Stimulated activated CD8-positive, alpha-beta memory T cell treated with anti-CD3 and anti-CD28 coated beads, Interleukin-15, amount 100 ng/mL, for 4 hours (primary cell): ENCODE results near the gene ITGB3BP.
A peak's percentile ranks its signal among the peaks of the same experiment; 100 is the strongest.
"Not testable (repeated sequence)": the region's sequence is repeated elsewhere in the genome, so short reads cannot be mapped to it uniquely, and the experiment has no call there.

Experiments
- DNase-seq, 2 donors: peaks; one replicate each; pipeline ENCODE4 v3.0.0-alpha.2; 2020; ENCODE audit warnings: low read depth in 2 of 2

Gene ITGB3BP, protein sequence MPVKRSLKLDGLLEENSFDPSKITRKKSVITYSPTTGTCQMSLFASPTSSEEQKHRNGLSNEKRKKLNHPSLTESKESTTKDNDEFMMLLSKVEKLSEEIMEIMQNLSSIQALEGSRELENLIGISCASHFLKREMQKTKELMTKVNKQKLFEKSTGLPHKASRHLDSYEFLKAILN

GRCh38 chr1:63522891-63523728 lies at the start of gene ITGB3BP, which contains the start of gene EFCAB7:
Gene ITGB3BP (minus strand): TSS chr1:63523225. CDS start chr1:63523133, 92 bp downstream.
Gene EFCAB7 (plus strand): TSS chr1:63523525. CDS start chr1:63525573, 2,048 bp downstream.
- peak; percentile 46 to 60 for DNase-seq

DNA sequence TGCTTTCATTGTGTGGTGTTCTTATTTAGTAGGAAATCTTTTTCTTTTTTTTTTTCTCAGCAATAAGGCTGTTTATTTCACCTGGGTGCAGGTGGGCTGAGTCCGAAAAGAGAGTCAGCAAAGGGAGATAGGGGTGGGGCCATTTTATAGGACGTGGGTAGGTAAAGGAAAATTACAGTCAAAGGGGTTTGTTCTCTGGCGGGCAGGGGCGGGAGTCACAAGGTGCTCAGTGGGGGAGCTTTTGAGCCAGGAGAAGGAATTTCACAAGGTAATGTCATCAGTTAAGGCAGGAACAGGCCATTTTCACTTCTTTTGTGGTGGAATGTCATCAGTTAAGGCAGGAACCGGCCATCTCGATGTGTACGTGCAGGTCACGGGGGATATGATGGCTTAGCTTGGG lies 49.7 kb upstream of the ITGB3BP start:
- not testable (repeated sequence) for DNase-seq

DNA sequence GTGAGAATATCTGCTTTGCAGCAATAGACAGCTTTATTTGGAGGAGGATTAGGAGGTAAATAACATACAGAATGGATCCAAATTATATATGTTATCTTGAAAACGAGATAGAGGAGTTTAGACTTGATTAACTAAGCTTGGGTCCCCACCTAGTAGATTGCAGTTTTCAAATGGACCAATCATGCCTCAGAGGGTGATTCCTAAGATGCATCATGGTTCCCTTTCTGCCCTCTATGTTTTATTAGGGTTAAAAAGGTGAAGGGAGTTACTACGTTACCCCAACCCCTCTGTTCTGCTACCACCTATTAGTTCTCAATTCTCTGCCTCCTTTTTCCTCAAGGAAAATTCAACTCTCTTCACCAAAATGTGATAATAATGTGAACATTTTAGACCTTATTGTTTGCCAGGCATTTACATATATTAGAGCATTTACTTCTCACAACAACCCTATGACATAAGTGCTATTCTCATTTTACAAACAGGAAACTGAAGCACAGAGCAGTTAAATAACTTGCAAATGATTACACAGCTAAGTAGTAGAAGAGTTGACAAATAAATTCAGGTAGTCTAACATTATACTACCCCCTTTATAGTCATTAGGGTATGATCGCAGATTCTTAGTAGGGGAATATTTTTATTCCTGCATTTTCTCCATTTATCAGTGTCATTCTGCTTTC lies 46.8 kb upstream of the ITGB3BP start:
- DNase-seq = no peak

- DNase-seq = no peak
Measured at GRCh38 chr1:63569068-63569467, 46.0 kb upstream of the ITGB3BP start.

- no peak for DNase-seq
Measured at GRCh38 chr1:63563745-63564144, 40.7 kb upstream of the ITGB3BP start.

GRCh38 chr1:63559357-63559756 lies 36.3 kb upstream of the ITGB3BP start:
- DNase-seq = no peak

DNA sequence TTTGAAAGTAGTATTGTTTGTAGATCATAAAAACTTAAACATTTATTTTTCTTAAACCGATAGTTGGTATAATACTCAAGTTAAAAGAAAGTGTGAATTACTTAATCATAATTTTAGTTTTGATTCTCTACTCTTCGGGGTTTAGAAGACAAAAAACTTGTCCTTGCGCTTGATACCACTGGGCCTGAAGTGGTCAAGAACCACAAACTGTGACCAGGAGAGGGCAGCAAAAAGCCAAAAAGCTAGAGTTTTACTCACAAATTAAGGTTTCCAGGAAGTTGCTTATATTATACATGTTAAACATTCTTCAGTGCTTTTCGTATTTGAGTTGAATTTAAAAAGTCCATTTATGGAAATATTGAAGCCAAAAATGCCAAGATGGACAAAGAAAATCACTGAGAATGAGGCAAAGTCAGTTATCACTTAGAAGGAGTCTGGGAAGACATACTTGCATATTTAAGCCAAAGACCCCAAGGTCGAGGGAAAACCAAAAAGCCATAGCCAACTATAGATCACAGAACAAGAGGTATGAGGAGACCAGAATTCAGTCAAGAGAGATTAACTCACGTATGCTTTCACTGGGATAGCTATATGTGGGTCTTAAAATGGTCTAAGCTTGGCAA lies 34.5 kb upstream of the ITGB3BP start:
- DNase-seq = no peak

GRCh38 chr1:63555480-63555879 lies 32.5 kb upstream of the ITGB3BP start:
- DNase-seq = no peak

DNA sequence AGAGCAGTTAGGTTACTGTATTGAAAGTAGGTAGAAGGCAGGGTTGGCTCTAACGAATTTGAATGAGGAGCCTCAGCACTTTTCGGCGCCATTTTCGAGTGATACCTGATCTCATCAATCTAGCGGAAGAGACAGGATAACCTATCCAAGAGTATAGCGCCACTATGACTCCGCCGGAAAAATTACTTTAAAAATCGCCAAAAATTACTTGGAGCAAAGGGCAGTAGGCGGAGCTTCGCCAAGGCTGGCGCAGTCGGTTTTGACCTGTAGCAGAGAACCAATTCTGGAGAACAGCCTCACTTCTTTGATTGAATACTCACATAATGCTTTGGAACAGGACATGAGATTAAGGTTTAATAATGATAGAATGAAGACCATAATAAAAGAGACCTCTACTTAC lies 25.9 kb upstream of the ITGB3BP start:
- DNase-seq = no peak

- DNase-seq = no peak
Measured at GRCh38 chr1:63548303-63548702, 25.3 kb upstream of the ITGB3BP start.

DNA sequence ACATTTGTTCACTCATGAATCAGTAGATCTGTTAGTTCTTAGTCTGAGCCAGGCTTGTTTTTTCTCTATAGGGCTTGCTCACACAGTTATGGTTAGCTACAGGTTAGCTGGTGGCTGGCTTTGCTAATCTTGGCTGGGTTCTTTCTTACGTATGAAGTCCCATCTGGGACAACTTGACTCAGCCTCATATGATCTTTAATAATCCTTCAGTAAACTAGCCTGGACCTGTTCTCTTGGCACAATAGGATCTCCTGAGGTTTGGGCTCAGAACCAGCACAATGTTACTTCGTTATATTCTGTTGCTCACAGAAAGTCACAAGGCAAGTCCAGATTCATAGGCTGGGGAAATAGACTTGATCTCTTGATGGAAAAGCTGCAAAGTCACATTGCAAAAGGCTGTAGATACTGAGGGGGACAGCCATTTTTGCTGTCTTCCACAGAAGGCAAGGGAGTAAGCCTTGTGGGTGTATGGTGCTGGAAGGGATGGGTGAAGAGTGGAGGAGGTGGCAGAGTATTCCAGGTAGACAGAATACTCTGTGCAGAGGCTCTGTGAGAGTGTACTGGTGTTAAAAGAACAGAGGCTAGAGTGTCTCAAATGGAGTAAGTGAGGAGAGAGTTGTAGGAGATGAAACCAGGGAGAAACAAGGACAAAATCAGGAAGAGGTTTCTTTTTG lies 24.7 kb upstream of the ITGB3BP start:
- no peak for DNase-seq

GRCh38 chr1:63545780-63546179 lies 22.8 kb upstream of the ITGB3BP start:
- DNase-seq = no peak

DNA sequence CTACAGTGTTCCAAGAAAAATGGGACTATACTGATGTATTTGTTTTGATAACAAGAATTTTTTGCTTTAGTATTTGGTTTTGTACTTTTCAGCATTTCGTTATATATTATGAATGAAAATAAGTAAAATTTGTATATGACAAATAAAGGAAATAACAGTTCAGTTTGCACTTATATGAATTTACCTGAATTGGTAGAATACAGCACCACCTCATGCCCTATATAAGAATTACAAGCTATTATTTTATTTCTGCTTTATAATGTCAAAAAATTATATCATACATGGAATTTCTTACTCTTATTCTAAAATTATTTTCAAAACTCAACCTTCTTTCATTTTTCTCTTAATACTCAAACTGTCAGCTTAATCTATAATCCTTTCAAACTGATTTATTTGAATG lies 14.9 kb upstream of the ITGB3BP start:
- DNase-seq = no peak

DNA sequence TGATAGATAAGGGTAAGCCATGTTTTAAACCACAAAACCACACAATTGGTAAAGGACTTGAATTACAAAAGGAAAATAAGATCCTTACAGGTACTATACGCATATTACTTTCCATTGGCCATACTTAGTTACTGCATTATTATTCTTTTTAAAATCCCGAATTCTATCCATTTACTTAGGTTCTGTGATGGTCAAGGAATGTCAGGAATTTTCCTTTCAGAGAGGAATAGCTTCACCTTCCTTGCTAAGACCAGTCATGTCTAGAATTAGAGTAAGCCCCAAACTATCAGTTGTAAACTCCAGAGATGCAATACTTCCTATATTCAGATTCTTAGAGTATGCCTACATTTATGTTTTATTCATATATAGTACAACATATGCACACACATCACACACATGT lies 14.0 kb upstream of the ITGB3BP start:
- DNase-seq = no peak

GRCh38 chr1:63534406-63534805 lies 11.4 kb upstream of the ITGB3BP start:
- DNase-seq = no peak

- DNase-seq = no peak
Measured at GRCh38 chr1:63533931-63534330, 10.9 kb upstream of the ITGB3BP start.

DNA sequence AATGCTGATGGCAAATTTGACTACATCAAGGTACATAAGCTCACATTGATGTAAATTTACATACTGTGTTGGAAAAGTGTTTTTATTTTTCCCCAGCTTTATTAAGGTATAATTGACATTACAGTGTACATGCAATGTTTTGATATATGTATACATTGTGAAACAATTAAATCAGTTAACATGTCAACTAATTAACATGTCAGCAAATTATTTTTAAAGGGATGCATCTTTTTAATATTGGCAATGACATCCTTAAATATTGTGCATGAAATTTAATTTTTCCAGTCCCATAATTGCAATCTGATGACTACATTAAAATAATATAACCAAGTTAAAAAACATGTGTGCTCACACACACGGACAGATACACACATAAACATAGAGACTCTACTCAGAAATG lies 9.7 kb upstream of the ITGB3BP start:
- DNase-seq = no peak

DNA sequence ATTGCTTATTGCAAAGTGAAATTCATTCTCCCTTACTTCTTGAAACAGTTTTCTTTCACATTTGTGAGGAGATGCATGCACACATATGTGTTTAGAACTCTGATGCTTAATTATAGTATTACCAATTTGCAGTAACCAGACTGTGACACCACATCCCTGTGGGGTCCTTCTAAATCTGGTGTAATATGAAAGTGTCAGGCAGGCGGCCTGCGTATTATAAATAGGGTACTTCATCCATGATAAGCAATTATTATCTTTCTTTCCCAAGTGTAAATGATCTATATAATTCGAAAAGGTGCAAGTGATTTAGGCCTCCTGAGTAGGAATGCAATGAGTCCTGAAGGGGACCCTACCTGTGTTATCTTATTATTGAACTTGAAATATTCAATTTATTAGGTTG lies 1.2 kb upstream of the ITGB3BP start:
- no peak for DNase-seq

DNA sequence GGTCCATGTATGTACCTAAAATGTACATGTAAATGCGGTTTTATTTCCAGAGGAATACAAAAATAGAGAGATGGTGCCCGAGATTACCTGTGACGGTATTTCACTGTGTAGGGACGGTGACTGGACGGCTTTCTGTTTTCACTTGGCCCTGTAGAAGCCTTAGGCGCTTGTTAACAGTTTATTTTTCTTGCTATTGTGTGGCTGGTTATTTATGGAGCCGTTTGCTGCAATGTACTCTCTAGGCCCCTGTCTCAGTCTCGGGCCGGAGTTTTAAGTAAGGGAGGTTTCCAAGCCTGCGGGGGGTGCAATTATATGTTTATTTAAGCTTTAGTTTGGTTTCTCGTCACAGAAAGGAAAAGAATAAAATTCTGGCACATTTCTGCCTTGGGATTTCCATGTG lies 713 bp upstream of the ITGB3BP start:
- DNase-seq = no peak

DNA sequence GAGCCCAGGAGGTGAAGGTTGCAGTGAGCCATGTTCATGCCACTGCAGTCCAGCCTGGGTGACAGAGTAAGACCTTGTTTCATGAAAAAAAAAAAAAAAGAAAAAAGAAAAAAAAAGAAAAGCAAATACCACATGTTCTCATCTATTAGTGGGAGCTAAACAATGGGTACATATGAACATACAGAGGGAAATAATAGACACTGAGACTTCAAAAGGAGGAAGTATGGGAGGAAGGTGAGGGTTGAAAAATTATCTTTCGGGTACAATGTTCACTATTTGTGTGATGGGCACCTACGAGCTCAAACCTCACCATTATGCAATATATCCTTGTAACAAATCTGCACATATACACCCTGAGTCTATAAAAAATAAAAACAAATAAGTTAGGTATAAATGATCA lies 6.4 kb downstream of the ITGB3BP start:
- no peak for DNase-seq

GRCh38 chr1:63512584-63512983 lies 10.4 kb downstream of the ITGB3BP start:
- DNase-seq = no peak

GRCh38 chr1:63509718-63510117 lies 13.3 kb downstream of the ITGB3BP start:
- no peak for DNase-seq
